HTERT RPE-1 (cell line): ENCODE measurements around the gene HIVEP2.

Experiments
- in situ Hi-C: fragments of 300-500 bp; cut with MboI; formaldehyde crosslinking; loops from 4 replicates; pipeline ENCODE4 v1.14.3; 2020; ENCODE audit warnings: low sequenced_read_pairs

Gene HIVEP2

DNA sequence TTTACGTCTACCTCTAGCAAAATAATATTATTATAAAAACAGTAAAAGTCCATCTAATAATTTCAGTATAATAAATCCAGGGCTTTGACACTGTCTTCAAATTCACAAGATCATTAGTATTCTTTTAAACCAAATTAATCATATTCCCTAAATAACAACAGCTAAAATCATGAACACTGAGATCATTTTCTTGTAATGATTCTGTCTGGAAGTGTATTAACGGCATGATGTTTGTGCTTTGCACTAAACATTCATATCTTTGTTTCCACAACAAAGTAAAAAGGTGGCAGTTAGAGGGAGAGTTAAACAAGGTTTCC is 18.8 kb downstream of the HIVEP2 start:
- in situ Hi-C loops = no loop called here

GRCh38 chr6:142925575-142926110 is 19.3 kb downstream of the HIVEP2 start:
- in situ Hi-C loops = no loop called here

DNA sequence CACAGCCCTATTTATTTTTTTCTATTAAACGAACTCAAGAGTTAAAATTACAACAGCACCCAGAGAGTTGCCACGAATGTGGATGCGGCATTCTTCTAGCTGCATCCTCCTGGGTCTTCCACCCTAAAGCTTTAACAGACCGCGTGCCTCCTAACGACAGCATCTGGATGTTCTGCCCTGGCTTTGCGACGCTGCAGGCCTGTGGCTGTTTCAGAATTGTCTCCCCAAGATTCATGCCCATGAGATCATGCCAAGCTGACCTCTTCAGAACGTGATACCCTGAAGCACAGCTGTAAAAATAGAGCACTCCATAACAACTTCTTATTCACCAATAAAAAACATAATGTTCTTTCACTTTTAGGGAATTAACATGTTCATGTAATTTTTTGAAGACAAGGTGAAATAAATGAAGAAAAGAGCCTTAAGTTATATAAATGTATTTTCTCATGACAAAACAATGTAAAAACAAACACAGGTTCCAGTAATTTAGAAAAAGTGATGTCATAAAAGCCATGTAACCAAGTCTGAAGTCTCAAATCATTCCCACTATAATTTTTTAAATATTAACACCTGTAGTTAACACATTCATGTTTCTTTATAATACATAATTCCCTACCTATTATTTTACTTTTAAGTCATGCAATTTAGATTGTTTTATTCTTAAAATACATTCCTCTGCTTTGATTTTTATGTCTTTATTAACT is 26.5 kb downstream of the HIVEP2 start:
- in situ Hi-C loops = no loop called here

DNA sequence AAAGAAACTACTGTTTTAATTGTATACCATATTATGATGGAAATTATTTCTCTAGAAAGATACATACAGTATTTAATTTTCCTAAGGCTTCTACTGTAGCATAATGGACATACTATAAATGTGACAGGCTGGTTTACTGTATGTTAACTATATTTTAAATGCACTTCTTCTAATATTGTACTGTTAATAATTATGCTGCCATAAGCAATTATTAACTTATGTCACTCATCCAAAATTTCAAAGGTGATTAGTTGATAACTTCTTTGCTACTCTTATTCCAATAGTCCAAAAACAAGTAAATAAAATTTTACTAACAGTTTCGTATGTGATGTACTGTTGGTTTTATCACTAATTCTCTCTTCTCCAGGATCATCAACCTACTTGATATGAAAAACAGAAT is 28.1 kb downstream of the HIVEP2 start:
- in situ Hi-C loops = no loop called here

- in situ Hi-C loops = no loop called here
Observed at GRCh38 chr6:142914937-142915697, 29.9 kb downstream of the HIVEP2 start.

- in situ Hi-C loops = no loop called here
Observed at GRCh38 chr6:142914369-142914768, 30.6 kb downstream of the HIVEP2 start.

DNA sequence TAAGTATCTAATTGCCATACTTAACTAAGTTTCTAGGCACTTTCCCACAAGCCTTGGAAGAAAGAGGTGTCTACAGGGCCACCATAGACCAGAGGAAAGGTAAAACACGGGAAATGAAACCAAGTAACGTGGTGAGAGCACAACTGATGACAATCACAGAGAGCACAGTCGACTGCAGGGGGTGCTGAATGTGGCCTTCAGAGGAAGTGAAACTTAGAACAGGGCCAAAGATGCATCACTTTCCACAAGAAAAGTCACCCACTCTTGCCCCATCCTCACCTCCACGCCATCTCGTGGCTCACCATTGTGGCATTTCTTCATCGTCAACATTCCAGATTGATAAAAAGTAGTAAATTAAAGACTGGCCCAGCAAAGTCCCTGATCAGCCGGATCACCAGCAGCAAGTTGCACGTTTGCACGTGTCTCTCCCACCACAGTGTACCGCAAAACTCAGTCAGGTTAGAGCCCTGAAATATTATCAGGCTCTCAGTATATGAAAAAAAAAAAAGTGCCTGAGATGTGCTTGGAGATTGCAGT is 31.4 kb downstream of the HIVEP2 start:
- in situ Hi-C loops = no loop called here

DNA sequence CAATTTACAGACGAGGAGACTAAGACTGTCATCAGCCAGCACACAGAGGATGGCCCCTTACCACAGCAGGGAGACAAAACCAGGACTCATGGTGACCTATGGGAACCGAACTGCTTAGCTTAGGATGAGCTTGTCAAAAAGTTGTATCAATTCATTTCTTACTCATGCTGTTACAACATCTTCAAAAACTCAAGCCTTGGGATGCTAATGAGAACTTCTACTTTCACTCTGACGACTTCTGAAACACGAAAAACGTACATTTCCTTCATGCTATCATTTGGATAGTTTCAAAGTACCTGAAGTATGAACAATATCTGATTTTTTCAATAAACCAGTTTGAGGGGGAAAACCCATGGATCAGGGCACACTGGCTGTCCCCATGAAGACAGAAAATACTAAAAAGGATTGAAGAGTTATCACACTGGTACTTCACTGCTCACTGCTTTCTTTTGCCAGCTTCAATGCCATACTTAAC is 31.9 kb downstream of the HIVEP2 start:
- in situ Hi-C loops = no loop called here

DNA sequence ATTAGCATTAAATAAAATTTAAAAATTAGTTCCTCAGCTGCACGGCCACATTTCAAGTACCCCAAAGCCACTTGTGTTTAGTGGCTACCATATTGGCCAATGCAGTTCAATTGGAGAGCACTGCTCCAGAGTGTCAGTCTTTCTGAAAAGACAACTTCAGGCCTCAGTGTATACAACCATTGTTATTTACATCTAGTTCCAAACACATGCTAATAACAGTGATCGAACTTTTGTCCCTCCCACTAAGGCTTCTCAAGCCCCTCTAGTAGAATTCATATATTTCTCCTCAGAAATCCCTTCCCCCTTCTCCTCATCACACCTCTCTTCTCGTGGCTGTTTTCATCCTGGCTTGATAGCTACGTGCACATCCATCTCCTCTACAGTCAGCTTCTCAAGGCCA is 32.9 kb downstream of the HIVEP2 start:
- in situ Hi-C loops = no loop called here

DNA sequence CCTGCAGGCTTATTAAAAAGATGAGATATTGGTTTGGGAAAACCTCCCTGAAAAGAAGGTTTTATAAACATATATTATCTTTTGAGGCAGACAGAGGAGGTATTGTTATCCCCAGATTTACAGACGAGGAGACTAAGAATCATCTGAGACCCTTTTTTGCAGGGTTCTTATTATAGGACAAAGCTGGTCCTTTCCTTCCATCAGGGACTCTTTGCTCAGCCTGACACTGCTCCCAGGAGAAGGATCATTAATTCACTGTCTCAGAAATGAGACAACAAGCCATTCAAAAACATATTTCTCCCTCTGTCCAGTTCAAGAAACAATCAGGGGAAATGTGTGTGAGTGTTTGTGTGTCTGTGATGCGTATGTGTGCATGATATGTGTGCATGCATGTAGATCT is 33.5 kb downstream of the HIVEP2 start:
- in situ Hi-C loops = no loop called here

- in situ Hi-C loops = no loop called here
Observed at GRCh38 chr6:142909686-142910085, 35.3 kb downstream of the HIVEP2 start.

DNA sequence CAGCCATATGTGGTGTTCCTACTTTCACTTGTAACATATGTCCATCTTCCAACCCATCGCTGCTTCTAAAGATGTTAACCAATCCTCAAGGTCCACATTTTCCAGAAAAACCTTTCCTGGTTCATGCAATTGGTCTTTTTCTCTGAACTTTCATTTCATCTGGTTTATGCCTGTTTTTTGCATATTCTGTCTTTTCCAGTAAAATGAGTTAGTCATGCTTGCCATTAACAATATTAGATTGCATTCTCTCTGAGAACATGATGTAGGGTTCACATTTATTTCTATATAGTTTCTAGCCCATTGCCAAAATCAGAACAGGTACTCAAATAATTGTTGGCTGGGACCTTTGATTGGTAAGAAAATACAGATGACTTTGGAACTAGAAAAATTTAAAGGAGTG is 36.7 kb downstream of the HIVEP2 start:
- in situ Hi-C loops = no loop called here

DNA sequence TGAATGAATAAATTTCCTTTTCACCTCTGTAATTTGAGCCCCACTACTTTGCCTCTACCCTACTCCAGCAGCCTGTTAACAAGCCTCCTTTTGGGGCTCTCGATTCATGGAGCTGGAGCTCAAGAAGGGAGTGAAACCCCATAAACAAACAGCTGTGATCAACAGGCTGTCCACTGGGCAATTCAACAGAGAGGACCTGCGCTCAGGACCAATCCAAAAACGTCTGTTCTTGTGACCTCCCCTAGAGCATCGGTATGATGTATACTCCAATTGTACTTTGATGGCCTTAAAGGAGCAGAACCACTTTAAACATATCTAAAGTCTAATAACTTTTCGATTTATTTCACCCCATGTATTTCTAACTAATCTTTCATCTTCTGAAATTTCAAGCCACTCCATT is 37.4 kb downstream of the HIVEP2 start:
- in situ Hi-C loops = no loop called here

DNA sequence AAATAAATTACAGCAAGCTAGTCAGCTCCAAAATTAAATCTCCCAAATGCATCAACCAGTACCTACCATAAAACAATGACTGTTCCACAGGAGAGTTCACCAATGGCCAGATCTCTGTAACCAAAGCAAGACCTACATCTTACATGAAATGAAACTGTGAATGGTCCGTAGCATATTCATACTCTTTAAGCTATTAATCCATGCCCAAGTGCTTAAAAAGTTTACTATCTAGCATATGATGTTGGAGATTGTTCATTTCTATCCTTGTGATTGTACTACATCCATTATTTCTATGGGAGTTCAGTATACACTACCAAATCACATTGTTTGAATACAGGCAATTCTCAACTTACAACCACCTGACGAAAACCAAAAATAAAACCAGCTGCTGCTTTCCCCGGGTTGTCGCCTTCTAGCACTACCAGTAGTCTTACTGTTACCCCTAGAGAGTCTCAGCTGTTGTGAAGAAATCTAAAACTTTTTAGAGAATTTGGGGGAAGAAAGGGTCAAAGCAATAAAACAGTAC is 38.0 kb downstream of the HIVEP2 start:
- in situ Hi-C loops = no loop called here

- in situ Hi-C loops = no loop called here
Observed at GRCh38 chr6:142903812-142904211, 41.2 kb downstream of the HIVEP2 start.

GRCh38 chr6:142902636-142903053 is 42.3 kb downstream of the HIVEP2 start:
- in situ Hi-C loops = no loop called here

- in situ Hi-C loops = no loop called here
Observed at GRCh38 chr6:142901611-142902010, 43.4 kb downstream of the HIVEP2 start.

- in situ Hi-C loops = no loop called here
Observed at GRCh38 chr6:142900227-142900971, 44.6 kb downstream of the HIVEP2 start.

- in situ Hi-C loops = no loop called here
Observed at GRCh38 chr6:142898927-142899895, 45.8 kb downstream of the HIVEP2 start.

GRCh38 chr6:142897659-142898058 is 47.3 kb downstream of the HIVEP2 start:
- in situ Hi-C loops = no loop called here
